Left lobe of liver (tissue), 2 donors: ENCODE data around the gene TLR1. TPM values are rescaled to one million over a fixed set of nuclear protein-coding genes. Genes with fewer than 3 reads are reported as not detected.
"Not testable (repeated sequence)": the region's sequence is repeated elsewhere in the genome, so short reads cannot be mapped to it uniquely, and the experiment has no call there.

ENCODE experiments used
- ATAC-seq: fragments of 200-7000 bp; cut with Tn5 transposase; one replicate; pipeline ENCODE4 v1.9.1; 2020; ENCODE audit warnings: mild to moderate bottlenecking, moderate library complexity
- DNase-seq: peaks from one replicate; pipeline ENCODE4 v3.0.0-alpha.2; 2020; ENCODE audit warnings: low spot score
- total RNA-seq: library from RNA; stranded (reverse); gene quantifications from one replicate; pipeline ENCODE4 v1.2.1, GENCODE V29; 2021
- donor health status: DM: no; HTN: no; CAD: no; lungs with moderate emphysema.
- donor health status: DM: no; HTN: yes; CAD: no.

Gene TLR1
- total RNA-seq, 1 donor from 2014 or later, result 4.2 TPM

- DNase-seq, ATAC-seq: not testable (repeated sequence)
These were observed 1.7 kb upstream of the TLR1 start for GRCh38 chr4:38806251-38806650.

- ATAC-seq (peak; percentile 33), DNase-seq (no peak)
These were observed 1.0 kb upstream of the TLR1 start for GRCh38 chr4:38805530-38806145.

- ATAC-seq (peak; percentile 71), DNase-seq (no peak)
These were observed 548 bp downstream of the TLR1 start for GRCh38 chr4:38803833-38804653.

- ATAC-seq, result no peak
- no peak for DNase-seq
These were observed 1.8 kb downstream of the TLR1 start for GRCh38 chr4:38802561-38803355.

- ATAC-seq (no peak), DNase-seq (no peak)
These were observed 3.6 kb downstream of the TLR1 start for GRCh38 chr4:38800961-38801450.

- ATAC-seq, result no peak
These were observed 4.2 kb downstream of the TLR1 start for GRCh38 chr4:38800366-38800765.

GRCh38 chr4:38795087-38795486 is 9.5 kb downstream of the TLR1 start:
- ATAC-seq, result no peak

More at GRCh38 chr4:38800366-38800765, 4.2 kb downstream of the TLR1 start:
- DNase-seq, result no peak

GRCh38 chr4:38794051-38794450 is 10.5 kb downstream of the TLR1 start:
- DNase-seq (no peak), ATAC-seq (no peak)

More at GRCh38 chr4:38795087-38795486, 9.5 kb downstream of the TLR1 start:
- no peak for DNase-seq

GRCh38 chr4:38791010-38791409 is 13.6 kb downstream of the TLR1 start:
- ATAC-seq (peak; percentile 6), DNase-seq (no peak)

GRCh38 chr4:38788317-38788716 is 16.3 kb downstream of the TLR1 start:
- ATAC-seq (no peak), DNase-seq (no peak)

- ATAC-seq, result peak; percentile 84
- DNase-seq, result no peak
These were observed 16.9 kb downstream of the TLR1 start for GRCh38 chr4:38787693-38788092.

GRCh38 chr4:38785901-38786402 is 18.6 kb downstream of the TLR1 start:
- DNase-seq, result no peak
- ATAC-seq, result peak; percentile 11

GRCh38 chr4:38785041-38785790 is 19.4 kb downstream of the TLR1 start:
- DNase-seq, result no peak
- ATAC-seq, result no peak

- ATAC-seq (no peak), DNase-seq (no peak)
These were observed 20.4 kb downstream of the TLR1 start for GRCh38 chr4:38784141-38784540.

- no peak for DNase-seq
These were observed 21.5 kb downstream of the TLR1 start for GRCh38 chr4:38783109-38783460.

GRCh38 chr4:38782452-38783108 is 22.0 kb downstream of the TLR1 start, which contains the start of gene TLR10:
Gene TLR10, minus strand, starts transcription at chr4:38782990. Its CDS starts 7,400 bp downstream, at chr4:38775590.
- DNase-seq (no peak), ATAC-seq (peak; percentile 92)

More at GRCh38 chr4:38783109-38783460, 21.5 kb downstream of the TLR1 start:
- ATAC-seq, result no peak

GRCh38 chr4:38781854-38782261 is 22.7 kb downstream of the TLR1 start:
- ATAC-seq (no peak), DNase-seq (no peak)

- ATAC-seq (no peak), DNase-seq (no peak)
These were observed 23.6 kb downstream of the TLR1 start for GRCh38 chr4:38780833-38781484.

- DNase-seq (no peak), ATAC-seq (no peak)
These were observed 24.8 kb downstream of the TLR1 start for GRCh38 chr4:38779790-38780189.
